Tibial nerve (tissue), 4 donors: ENCODE measurements around the gene AP2B1. TPM values are rescaled to one million over a fixed set of nuclear protein-coding genes. Genes with fewer than 3 reads are reported as not detected.

Experiments used
- DNase-seq, 2 donors: peaks; one replicate each; pipeline ENCODE4 v3.0.0-alpha.2; 2019; ENCODE audit warnings: low spot score in 2 of 2
- H3K27ac ChIP-seq, 4 donors: fragments of 200-600 bp; sonication (generic) in 3 of 4; one replicate each; pipeline ENCODE4 v1.5.1; 2017 to 2019; ENCODE audit warnings: mild to moderate bottlenecking in 1 of 4
- H3K27me3 ChIP-seq, 2 donors: fragments of 200-600 bp; sonication (generic) in 1 of 2; one replicate each; pipeline versions ENCODE4 v1.5.1 to v1.6.0; 2017 to 2019
- H3K36me3 ChIP-seq, 3 donors: fragments of 200-600 bp; sonication (generic); one replicate each; pipeline ENCODE4 v1.5.1; 2018 to 2019
- H3K4me1 ChIP-seq, 4 donors: fragments of 200-600 bp; sonication (generic) in 3 of 4; one replicate each; pipeline ENCODE4 v1.5.1; 2017 to 2019
- H3K4me3 ChIP-seq, 4 donors: fragments of 200-600 bp; sonication (generic) in 3 of 4; one replicate each; pipeline ENCODE4 v1.5.1; 2017 to 2019; ENCODE audit warnings: mild to moderate bottlenecking in 1 of 4, moderate library complexity in 1 of 4
- H3K9me3 ChIP-seq, 4 donors: fragments of 200-600 bp; sonication (generic) in 3 of 4; one replicate each; pipeline ENCODE4 v1.5.1; 2017 to 2019
- EP300 ChIP-seq, 2 donors: sonication (generic); formaldehyde crosslinking; IDR thresholded peaks; one replicate each; pipeline ENCODE4 v1.6.1; 2017; ENCODE audit warnings: antibody characterized with exemption in 2 of 2, mild to moderate bottlenecking in 1 of 2
- POLR2A ChIP-seq, 2 donors: fragments of 450-650 bp; IDR thresholded peaks; one replicate each; pipeline ENCODE4 v1.6.1; 2017; ENCODE audit warnings: antibody characterized with exemption in 2 of 2, mild to moderate bottlenecking in 2 of 2, moderate library complexity in 2 of 2
- WGBS, 2 donors: methylation state at CpG; one replicate each; pipeline ENCODE4 v1.1.5; 2018; 5-methylcytosine and 5-hydroxymethylcytosine counted together
- total RNA-seq, 4 donors: library from RNA; depleted of rRNA; stranded (reverse); fragments of >200 nt; gene quantifications; one replicate each; pipeline ENCODE4 v1.1.0, GENCODE V29; 2016
- TF ChIP-seq, protein P1 (sequence below), 5 experiments: fragments of 200-600 bp in 3 of 5; fragments of 450-650 bp in 2 of 5; sonication (generic) in 3 of 5; IDR thresholded peaks; one replicate each; pipeline ENCODE4 v1.5.1; 2016 to 2019; ENCODE audit warnings: antibody characterized with exemption in 5 of 5, mild to moderate bottlenecking in 3 of 5, moderate library complexity in 2 of 5

AP2B1 gene
- total RNA-seq, 4 donors from 2014 or later: 59.9 to 77.7 (median 62.0) TPM

DNA sequence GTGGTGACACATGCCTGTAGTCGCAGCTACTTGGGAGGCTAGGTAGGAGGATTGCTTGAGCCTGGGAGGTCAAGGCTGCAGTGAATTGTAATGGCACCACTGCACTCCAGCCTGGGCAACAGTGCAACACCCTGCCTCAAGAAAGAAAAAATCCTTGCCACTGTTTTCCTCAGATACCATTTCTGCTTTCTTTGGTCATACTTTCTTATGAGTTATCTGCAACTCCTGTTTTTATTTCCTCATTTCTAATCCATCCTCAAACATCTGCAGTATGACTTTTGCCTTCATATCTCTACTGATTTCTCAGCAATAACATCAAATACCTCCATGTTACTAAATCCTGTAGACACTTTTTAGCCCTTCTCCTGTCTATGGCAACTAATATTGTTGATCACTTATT is 3.1 kb upstream of the AP2B1 start:
- Histone ChIP-seq H3K27ac (no peak overlapping the region), H3K4me3 (no peak overlapping the region), H3K9me3 (no peaks in the 10 kb centered on the region), H3K36me3 (no peaks in the 10 kb centered on the region), H3K4me1 (peaks cover 3 to 24% (median 14%) of the 10 kb centered on the region in 4 donors), H3K27me3 (no peaks in the 10 kb centered on the region)
- DNase-seq: no peak
- WGBS, 2 donors: 81 to 95% methylated on average over 1 of the region's 1 CpG
- TF ChIP-seq, protein P1, sequence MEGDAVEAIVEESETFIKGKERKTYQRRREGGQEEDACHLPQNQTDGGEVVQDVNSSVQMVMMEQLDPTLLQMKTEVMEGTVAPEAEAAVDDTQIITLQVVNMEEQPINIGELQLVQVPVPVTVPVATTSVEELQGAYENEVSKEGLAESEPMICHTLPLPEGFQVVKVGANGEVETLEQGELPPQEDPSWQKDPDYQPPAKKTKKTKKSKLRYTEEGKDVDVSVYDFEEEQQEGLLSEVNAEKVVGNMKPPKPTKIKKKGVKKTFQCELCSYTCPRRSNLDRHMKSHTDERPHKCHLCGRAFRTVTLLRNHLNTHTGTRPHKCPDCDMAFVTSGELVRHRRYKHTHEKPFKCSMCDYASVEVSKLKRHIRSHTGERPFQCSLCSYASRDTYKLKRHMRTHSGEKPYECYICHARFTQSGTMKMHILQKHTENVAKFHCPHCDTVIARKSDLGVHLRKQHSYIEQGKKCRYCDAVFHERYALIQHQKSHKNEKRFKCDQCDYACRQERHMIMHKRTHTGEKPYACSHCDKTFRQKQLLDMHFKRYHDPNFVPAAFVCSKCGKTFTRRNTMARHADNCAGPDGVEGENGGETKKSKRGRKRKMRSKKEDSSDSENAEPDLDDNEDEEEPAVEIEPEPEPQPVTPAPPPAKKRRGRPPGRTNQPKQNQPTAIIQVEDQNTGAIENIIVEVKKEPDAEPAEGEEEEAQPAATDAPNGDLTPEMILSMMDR (IDR thresholded peaks at IDR 0.05): no peak
- TF ChIP-seq POLR2A (IDR thresholded peaks at IDR 0.05): no peak
- no peak for TF ChIP-seq EP300 (IDR thresholded peaks at IDR 0.05)

DNA sequence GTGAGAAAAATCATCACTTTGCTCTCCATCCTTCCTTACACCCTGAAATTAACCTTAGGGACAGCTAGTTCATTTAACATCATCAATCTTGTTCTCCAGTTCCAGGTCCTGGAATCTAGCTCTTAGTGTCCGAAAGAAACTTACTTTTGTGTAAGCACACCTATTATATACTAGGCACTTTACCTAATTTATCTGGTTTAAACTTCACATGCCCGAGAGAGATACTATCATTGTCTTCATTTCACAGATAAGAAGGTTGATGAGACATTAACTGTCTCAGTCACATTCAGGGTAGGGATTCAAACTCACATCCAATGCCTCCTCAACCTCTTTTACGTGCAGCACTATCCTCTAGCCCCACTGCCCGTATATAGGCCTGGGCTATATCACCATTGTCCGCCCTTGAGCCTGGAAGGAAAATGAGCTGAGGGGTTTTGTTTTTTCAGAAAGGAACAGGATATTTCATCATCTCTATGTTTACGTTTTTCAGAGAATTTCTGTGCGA is 501 bp upstream of the AP2B1 start:
- Histone ChIP-seq H3K36me3 (peaks cover 0 to 5% (median 0%) of the 10 kb centered on the region in 3 donors), H3K4me3 (peak overlapping the region; percentile 85 to 93 (median 86)), H3K9me3 (no peaks in the 10 kb centered on the region), H3K27me3 (no peaks in the 10 kb centered on the region), H3K27ac (peak overlapping the region; percentile 72 to 95 (median 94)), H3K4me1 (peaks cover 3 to 32% (median 12%) of the 10 kb centered on the region in 4 donors)
- no peak for TF ChIP-seq EP300 (IDR thresholded peaks at IDR 0.05)
- TF ChIP-seq POLR2A (IDR thresholded peaks at IDR 0.05): no peak
- TF ChIP-seq, protein P1 (IDR thresholded peaks at IDR 0.05): no peak
- no peak for DNase-seq
- 28 to 33% methylated on average over 7 of the region's 7 CpGs for whole genome bisulfite sequencing, 2 donors

DNA sequence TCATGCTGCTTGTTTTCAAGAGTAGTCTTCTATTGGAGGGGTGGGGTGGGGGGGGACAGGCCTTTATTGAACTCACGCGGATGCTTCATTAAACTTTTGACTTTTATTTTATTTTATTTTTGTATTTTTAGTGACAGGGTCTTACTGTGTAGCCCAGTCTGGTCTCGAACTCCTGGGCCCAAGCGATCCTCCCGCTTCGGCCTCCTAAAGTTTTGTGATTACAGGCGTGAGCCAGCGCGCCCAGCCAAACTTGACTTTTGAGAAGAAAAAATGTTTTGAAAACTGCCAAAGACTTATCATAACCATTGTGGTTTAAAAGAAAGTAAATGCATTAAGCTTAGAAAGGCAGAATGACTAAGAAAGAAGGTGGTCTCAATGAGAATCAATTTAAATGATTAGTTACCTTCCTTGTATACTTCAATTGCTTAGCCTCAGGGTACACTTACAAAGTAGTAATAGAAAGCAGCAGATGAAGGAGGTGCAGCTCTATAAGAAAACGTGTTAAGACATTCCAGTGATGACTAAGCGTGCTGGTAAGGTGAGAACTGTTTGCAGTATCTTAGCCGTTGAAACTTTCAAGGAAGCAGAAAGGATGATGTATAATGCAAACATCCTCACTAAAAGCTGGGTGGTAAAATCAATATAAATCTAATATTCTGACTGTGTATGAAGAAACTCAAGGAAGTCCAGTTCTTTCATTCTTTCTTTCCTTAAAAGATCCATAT is 1.2 kb downstream of the AP2B1 start:
- H3K4me3 ChIP-seq: peak overlapping the region; percentile 85 to 93 (median 86)
- 69 to 73% methylated on average over 12 of the region's 12 CpGs for WGBS, 2 donors
- H3K9me3 ChIP-seq: no peaks in the 10 kb centered on the region
- peaks cover 3 to 41% (median 12%) of the 10 kb centered on the region in 4 donors for H3K4me1 ChIP-seq
- no peaks in the 10 kb centered on the region for H3K27me3 ChIP-seq
- no peak for DNase-seq
- H3K27ac ChIP-seq: peak overlapping the region in 2 of 4 donors; percentile 94 to 95
- H3K36me3 ChIP-seq: peaks cover 0 to 5% (median 0%) of the 10 kb centered on the region in 3 donors
- TF ChIP-seq, protein P1 (IDR thresholded peaks at IDR 0.05): no peak
- TF ChIP-seq POLR2A (IDR thresholded peaks at IDR 0.05): no peak
- TF ChIP-seq EP300 (IDR thresholded peaks at IDR 0.05): no peak

DNA sequence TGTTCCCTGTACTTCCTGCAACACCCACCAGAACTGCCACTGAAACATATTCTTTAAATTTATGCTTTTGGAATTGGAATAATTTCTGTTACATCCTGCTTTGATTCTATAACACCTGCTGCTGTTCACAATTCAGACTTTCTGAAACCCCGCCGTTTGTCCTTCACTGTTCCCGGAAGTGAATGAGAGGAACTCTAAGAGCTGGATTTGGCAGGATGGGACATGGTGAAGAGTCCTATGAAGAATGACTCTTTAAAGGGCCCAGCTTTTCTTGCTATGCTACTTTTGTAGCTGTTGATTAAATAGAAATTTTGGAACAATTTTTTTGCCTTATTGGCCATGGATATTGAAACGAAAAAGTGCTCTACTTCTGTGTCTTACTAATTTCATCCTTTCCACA is 8.9 kb downstream of the AP2B1 start:
- Histone ChIP-seq H3K9me3 (no peaks in the 10 kb centered on the region), H3K36me3 (peaks cover 0 to 75% (median 9%) of the 10 kb centered on the region in 3 donors), H3K4me3 (no peak overlapping the region), H3K27me3 (no peaks in the 10 kb centered on the region), H3K4me1 (peaks cover 0 to 23% (median 0%) of the 10 kb centered on the region in 4 donors), H3K27ac (no peak overlapping the region)
- DNase-seq: no peak
- TF ChIP-seq EP300 (IDR thresholded peaks at IDR 0.05): no peak
- TF ChIP-seq, protein P1 (IDR thresholded peaks at IDR 0.05): no peak
- TF ChIP-seq POLR2A (IDR thresholded peaks at IDR 0.05): no peak
- 88 to 89% methylated on average over 4 of the region's 4 CpGs for whole genome bisulfite sequencing, 2 donors

DNA sequence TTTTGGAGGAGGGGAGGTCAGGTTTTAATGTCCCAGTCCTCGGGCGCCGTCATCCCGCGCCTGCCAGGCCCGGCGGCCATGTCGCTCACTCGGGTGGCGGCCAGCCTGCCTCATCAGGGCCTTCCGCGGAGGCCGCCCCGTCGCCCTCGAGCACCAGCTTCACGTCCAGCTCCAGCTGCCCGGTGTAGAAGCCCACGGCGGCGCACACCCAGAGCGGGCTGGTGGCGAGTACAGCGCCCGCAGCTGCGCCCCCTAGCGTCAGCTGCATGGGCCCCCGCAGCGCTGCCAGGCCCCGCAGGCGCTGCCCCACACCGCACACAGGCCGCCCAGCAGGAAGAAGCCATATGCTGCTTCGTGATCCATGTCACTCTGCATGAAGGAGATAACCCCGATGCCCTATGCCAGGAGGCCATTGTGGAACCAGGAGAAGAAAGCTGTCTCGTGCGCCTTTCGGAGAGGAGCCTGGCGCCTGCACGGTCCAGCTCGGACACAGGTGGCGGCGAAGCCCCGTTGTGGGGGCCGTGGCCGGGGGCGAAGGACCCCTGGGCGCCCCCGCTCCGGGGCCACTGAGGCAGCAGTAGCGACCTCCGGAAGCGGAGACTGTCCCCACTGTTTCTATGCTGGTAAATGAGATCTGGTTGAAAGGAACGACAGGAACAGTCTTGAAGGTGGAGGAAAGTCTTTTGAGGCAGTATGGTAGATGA is 9.6 kb downstream of the AP2B1 start:
- Histone ChIP-seq H3K27me3 (no peaks in the 10 kb centered on the region), H3K4me3 (no peak overlapping the region), H3K27ac (no peak overlapping the region), H3K9me3 (no peaks in the 10 kb centered on the region), H3K4me1 (peaks cover 0 to 18% (median 0%) of the 10 kb centered on the region in 4 donors), H3K36me3 (peaks cover 0 to 76% (median 9%) of the 10 kb centered on the region in 3 donors)
- WGBS, 2 donors: 86 to 90% methylated on average over 50 to 51 of the region's 54 CpGs
- TF ChIP-seq, protein P1 (IDR thresholded peaks at IDR 0.05): no peak
- no peak for TF ChIP-seq POLR2A (IDR thresholded peaks at IDR 0.05)
- TF ChIP-seq EP300 (IDR thresholded peaks at IDR 0.05): no peak
- no peak for DNase-seq
